DND-41 (cell line): ENCODE measurements around the gene TCF4.

ENCODE experiments used
- ATAC-seq: fragments of 200-7000 bp; cut with Tn5 transposase; 3 replicates; pipeline ENCODE4 v1.9.1; 2021; ENCODE audit warnings: low read depth; ENCODE audit not compliant: insufficient read depth
- DNase-seq: peaks from one replicate; pipeline ENCODE4 v3.0.0-alpha.2; 2020
- H2AFZ ChIP-seq: 2 replicates; pipeline ENCODE4 v1.6.0; 2012; ENCODE audit warnings: low read depth, low read length
- H3K27ac ChIP-seq: 2 replicates; pipeline ENCODE4 v1.5.1; 2012; ENCODE audit warnings: low read length, inconsistent platforms
- H3K27me3 ChIP-seq: fragments of 200-600 bp; sonication (generic); 2 replicates; pipeline ENCODE4 v1.6.0; 2012; ENCODE audit warnings: low read length, mild to moderate bottlenecking, inconsistent platforms; ENCODE audit not compliant: insufficient read depth, poor library complexity
- H3K36me3 ChIP-seq: 2 replicates; pipeline ENCODE4 v1.5.1; 2012; ENCODE audit warnings: low read length, inconsistent platforms; ENCODE audit not compliant: insufficient read depth
- H3K4me1 ChIP-seq: 2 replicates; pipeline ENCODE4 v1.5.1; 2012; ENCODE audit warnings: mild to moderate bottlenecking, low read length; ENCODE audit not compliant: insufficient read depth
- H3K4me2 ChIP-seq: 2 replicates; pipeline ENCODE4 v1.6.0; 2012; ENCODE audit warnings: mild to moderate bottlenecking, moderate library complexity, low read length, inconsistent platforms; ENCODE audit not compliant: insufficient read depth
- H3K4me3 ChIP-seq, 2 experiments: fragments of 200-600 bp in 1 of 2; shearing (Covaris generic) in 1 of 2; 2 replicates each; pipeline ENCODE4 v1.5.1; 2012 to 2016; ENCODE audit warnings: inconsistent platforms in 2 of 2, low read length in 2 of 2, mild to moderate bottlenecking in 2 of 2, low read depth in 1 of 2, moderate library complexity in 1 of 2
- H3K79me2 ChIP-seq: 2 replicates; pipeline ENCODE4 v1.6.0; 2012; ENCODE audit warnings: low read length, inconsistent platforms; ENCODE audit not compliant: insufficient read depth
- H3K9ac ChIP-seq: 2 replicates; pipeline ENCODE4 v1.6.0; 2012; ENCODE audit warnings: low read depth, mild to moderate bottlenecking, inconsistent platforms, low read length, moderate library complexity
- H3K9me3 ChIP-seq: 2 replicates; pipeline ENCODE4 v1.5.1; 2012; ENCODE audit warnings: low read length, moderate library complexity, mild to moderate bottlenecking, inconsistent platforms; ENCODE audit not compliant: insufficient read depth, severe bottlenecking
- H4K20me1 ChIP-seq: 2 replicates; pipeline ENCODE4 v1.6.0; 2012; ENCODE audit warnings: low read length; ENCODE audit not compliant: insufficient read depth
- EZH2 ChIP-seq: IDR thresholded peaks from 3 replicates; pipeline ENCODE4 v1.6.1; 2012; ENCODE audit warnings: borderline replicate concordance, low read depth, mild to moderate bottlenecking, moderate library complexity, low read length, inconsistent platforms; ENCODE audit not compliant: severe bottlenecking
- TF ChIP-seq, protein P1 (sequence below): IDR thresholded peaks from 2 replicates; pipeline ENCODE4 v1.5.1; 2012; ENCODE audit warnings: borderline replicate concordance, low read length, moderate library complexity, mild to moderate bottlenecking; ENCODE audit not compliant: poor library complexity, severe bottlenecking; ENCODE audit errors: extremely low read depth

Gene TCF4

DNA sequence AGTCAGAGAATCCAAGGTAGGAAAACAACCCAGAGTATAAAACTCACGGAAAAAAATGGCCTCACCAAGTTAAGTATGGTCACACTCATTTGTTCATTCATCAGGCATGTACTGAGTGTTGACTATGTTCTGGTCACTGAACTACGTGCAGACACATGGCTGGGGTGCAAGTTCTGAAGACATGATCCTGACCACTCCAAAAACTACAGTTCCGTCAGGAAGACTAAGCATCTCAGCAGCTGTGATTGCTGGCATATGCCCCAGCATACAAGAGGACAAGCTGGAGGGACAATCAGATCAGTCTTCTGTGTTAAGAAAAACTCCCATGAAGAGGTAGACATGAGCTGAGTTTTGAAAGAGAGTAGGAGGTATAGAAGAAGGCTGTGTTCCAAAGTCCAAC, 72.8 kb downstream of the TCF4 start:
- Histone ChIP-seq H2AFZ (no peak overlapping the region), H3K79me2 (no peaks in the 10 kb centered on the region), H4K20me1 (no peaks in the 10 kb centered on the region), H3K9me3 (no peaks in the 10 kb centered on the region), H3K36me3 (no peaks in the 10 kb centered on the region), H3K4me2 (no peak overlapping the region), H3K9ac (no peak overlapping the region), H3K27ac (no peak overlapping the region), H3K4me1 (no peaks in the 10 kb centered on the region), H3K27me3 (no peaks in the 10 kb centered on the region), H3K4me3 (no peak overlapping the region)
- ATAC-seq (no peak), DNase-seq (no peak)
- TF ChIP-seq EZH2, result no peak
- TF ChIP-seq, protein P1, sequence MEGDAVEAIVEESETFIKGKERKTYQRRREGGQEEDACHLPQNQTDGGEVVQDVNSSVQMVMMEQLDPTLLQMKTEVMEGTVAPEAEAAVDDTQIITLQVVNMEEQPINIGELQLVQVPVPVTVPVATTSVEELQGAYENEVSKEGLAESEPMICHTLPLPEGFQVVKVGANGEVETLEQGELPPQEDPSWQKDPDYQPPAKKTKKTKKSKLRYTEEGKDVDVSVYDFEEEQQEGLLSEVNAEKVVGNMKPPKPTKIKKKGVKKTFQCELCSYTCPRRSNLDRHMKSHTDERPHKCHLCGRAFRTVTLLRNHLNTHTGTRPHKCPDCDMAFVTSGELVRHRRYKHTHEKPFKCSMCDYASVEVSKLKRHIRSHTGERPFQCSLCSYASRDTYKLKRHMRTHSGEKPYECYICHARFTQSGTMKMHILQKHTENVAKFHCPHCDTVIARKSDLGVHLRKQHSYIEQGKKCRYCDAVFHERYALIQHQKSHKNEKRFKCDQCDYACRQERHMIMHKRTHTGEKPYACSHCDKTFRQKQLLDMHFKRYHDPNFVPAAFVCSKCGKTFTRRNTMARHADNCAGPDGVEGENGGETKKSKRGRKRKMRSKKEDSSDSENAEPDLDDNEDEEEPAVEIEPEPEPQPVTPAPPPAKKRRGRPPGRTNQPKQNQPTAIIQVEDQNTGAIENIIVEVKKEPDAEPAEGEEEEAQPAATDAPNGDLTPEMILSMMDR, result no peak

DNA sequence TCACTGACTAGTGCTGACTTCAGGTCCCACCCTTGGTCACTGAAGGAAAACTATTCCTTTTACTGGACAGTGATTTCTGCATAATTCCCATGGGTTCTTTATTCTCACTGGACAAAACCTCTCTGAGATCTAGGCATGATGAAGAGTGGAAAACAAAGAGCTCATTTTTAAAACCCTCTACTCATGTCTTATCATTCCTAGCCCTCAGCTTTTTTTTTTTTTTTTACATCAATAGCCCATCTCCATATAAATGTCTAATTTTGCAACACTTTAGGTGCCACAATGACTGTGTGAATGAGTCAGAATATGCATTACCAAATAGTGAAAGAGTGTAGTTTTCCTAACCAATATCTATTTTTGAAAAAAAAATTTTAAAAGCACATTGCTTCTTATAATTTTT, 74.8 kb downstream of the TCF4 start:
- Histone ChIP-seq H3K27ac (no peak overlapping the region), H2AFZ (no peak overlapping the region), H3K27me3 (no peaks in the 10 kb centered on the region)

DNA sequence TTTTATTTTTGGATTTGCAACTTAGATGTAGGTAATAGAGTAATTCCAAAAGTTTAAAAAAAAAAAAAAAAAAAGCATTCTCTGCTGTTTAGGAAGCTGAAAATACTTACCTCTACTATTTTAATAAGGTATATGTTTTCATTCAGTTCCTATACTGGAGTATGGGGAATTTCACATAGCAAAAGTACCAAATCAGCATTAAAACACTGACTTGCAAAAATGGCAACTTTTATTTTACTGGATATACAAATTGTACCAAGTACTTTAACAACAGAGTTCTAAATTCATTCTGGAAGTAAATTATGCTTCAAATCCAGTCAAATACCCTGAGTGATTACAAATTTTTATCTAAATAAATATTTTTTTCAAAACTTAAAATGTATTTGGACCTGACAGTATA, 76.7 kb downstream of the TCF4 start:
- H4K20me1 ChIP-seq, result no peaks in the 10 kb centered on the region
- no peak overlapping the region for H3K9ac ChIP-seq
- TF ChIP-seq, protein P1, result no peak
- no peak for TF ChIP-seq EZH2
- H3K27me3 ChIP-seq, result no peaks in the 10 kb centered on the region
- H3K27ac ChIP-seq, result no peak overlapping the region
- no peak overlapping the region for H3K4me2 ChIP-seq
- DNase-seq (no peak), ATAC-seq (no peak)
- H3K36me3 ChIP-seq, result no peaks in the 10 kb centered on the region
- H3K4me3 ChIP-seq, result no peak overlapping the region
- H3K9me3 ChIP-seq, result no peaks in the 10 kb centered on the region
- no peaks in the 10 kb centered on the region for H3K4me1 ChIP-seq
- no peak overlapping the region for H2AFZ ChIP-seq
- H3K79me2 ChIP-seq, result no peaks in the 10 kb centered on the region

More for the DNA sequence above, 74.8 kb downstream of the TCF4 start:
- DNase-seq (no peak), ATAC-seq (no peak)
- H3K4me2 ChIP-seq, result no peak overlapping the region
- no peak overlapping the region for H3K4me3 ChIP-seq
- H3K9ac ChIP-seq, result no peak overlapping the region
- H3K4me1 ChIP-seq, result no peaks in the 10 kb centered on the region
- H3K79me2 ChIP-seq, result no peaks in the 10 kb centered on the region
- H3K9me3 ChIP-seq, result no peaks in the 10 kb centered on the region
- H4K20me1 ChIP-seq, result no peaks in the 10 kb centered on the region
- no peaks in the 10 kb centered on the region for H3K36me3 ChIP-seq
- TF ChIP-seq, protein P1, result no peak
- no peak for TF ChIP-seq EZH2

DNA sequence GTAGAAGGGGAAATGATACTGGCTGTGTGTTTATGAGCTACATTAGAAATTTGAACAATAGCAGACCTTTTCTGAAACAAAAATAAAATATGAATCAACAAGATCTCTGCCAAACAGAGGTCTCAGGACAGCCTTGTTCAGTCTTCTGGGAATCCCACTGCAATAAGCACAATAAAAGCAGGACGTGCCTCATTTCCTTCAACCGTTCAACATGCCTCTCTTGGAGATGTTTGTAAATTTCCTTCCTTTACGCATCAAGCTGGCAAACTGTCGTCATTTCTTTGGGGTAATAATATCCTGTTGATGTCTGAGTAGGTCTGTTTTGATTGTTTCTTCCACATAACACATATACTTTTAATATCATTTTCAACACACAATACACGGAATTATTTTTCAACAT, 77.2 kb downstream of the TCF4 start:
- H4K20me1 ChIP-seq, result no peaks in the 10 kb centered on the region
- H3K4me2 ChIP-seq, result no peak overlapping the region
- H3K4me3 ChIP-seq, result no peak overlapping the region
- H3K4me1 ChIP-seq, result no peaks in the 10 kb centered on the region
- no peaks in the 10 kb centered on the region for H3K36me3 ChIP-seq
- H3K27me3 ChIP-seq, result no peaks in the 10 kb centered on the region
- TF ChIP-seq, protein P1, result no peak
- no peak for TF ChIP-seq EZH2
- no peaks in the 10 kb centered on the region for H3K9me3 ChIP-seq
- H3K27ac ChIP-seq, result no peak overlapping the region
- H3K79me2 ChIP-seq, result no peaks in the 10 kb centered on the region
- H3K9ac ChIP-seq, result no peak overlapping the region
- DNase-seq (no peak), ATAC-seq (no peak)
- no peak overlapping the region for H2AFZ ChIP-seq
